HEK293T (cell line): ENCODE measurements around the gene MPV17L2.
"Not testable (repeated sequence)": the region's sequence is repeated elsewhere in the genome, so short reads cannot be mapped to it uniquely, and the experiment has no call there.

Experiments
- CTCF ChIA-PET: fragments of 350-600 bp; formaldehyde crosslinking; extraction: SDS; loops from one replicate; lab custom pipeline; 2021; ENCODE audit warnings: antibody characterized with exemption, inconsistent platforms; lab: Yijun Ruan, JAX
- POLR2A ChIA-PET: fragments of 350-600 bp; formaldehyde crosslinking; extraction: SDS; loops from one replicate; lab custom pipeline; 2020; ENCODE audit warnings: antibody characterized with exemption, inconsistent platforms; lab: Yijun Ruan, JAX
- DNase-seq: peaks from one replicate; pipeline ENCODE4 v3.0.0; 2012; ENCODE audit warnings: mixed read lengths; ENCODE audit errors: extremely low spot score
- ARNT ChIP-seq: fragments of 450-650 bp; IDR thresholded peaks from 2 replicates; pipeline ENCODE4 v1.6.1; 2017; ENCODE audit warnings: mild to moderate bottlenecking
- BHLHE40 ChIP-seq: fragments of 450-650 bp; IDR thresholded peaks from 2 replicates; pipeline ENCODE4 v1.6.1; 2016; ENCODE audit warnings: mild to moderate bottlenecking, moderate library complexity, borderline replicate concordance
- CTBP1 ChIP-seq: fragments of 450-650 bp; IDR thresholded peaks from 2 replicates; pipeline ENCODE4 v1.6.1; 2016; ENCODE audit warnings: borderline replicate concordance
- ELF4 ChIP-seq: fragments of 450-650 bp; IDR thresholded peaks from 2 replicates; pipeline ENCODE4 v1.6.1; 2017; ENCODE audit warnings: antibody characterized with exemption
- FOXA1 ChIP-seq: fragments of 450-650 bp; IDR thresholded peaks from 2 replicates; pipeline ENCODE4 v1.6.1; 2016; ENCODE audit warnings: mild to moderate bottlenecking
- FOXK2 ChIP-seq: fragments of 450-650 bp; IDR thresholded peaks from 2 replicates; pipeline ENCODE4 v1.6.1; 2016; ENCODE audit warnings: mild to moderate bottlenecking
- FOXM1 ChIP-seq: fragments of 450-650 bp; IDR thresholded peaks from 2 replicates; pipeline ENCODE4 v1.6.1; 2017; ENCODE audit warnings: mild to moderate bottlenecking, borderline replicate concordance
- HDGF ChIP-seq: fragments of 450-650 bp; IDR thresholded peaks from 2 replicates; pipeline ENCODE4 v1.6.1; 2017; ENCODE audit warnings: antibody characterized with exemption, borderline replicate concordance
- L3MBTL2 ChIP-seq: fragments of 450-650 bp; conservative IDR thresholded peaks from 2 replicates; pipeline ENCODE4 v1.6.1; 2016; ENCODE audit warnings: mild to moderate bottlenecking
- LEF1 ChIP-seq: fragments of 450-650 bp; IDR thresholded peaks from 2 replicates; pipeline ENCODE4 v1.6.1; 2017; ENCODE audit warnings: mild to moderate bottlenecking, borderline replicate concordance
- NFRKB ChIP-seq: fragments of 450-650 bp; IDR thresholded peaks from 2 replicates; pipeline ENCODE4 v1.6.1; 2016; ENCODE audit warnings: mild to moderate bottlenecking, moderate library complexity
- PKNOX1 ChIP-seq: fragments of 450-650 bp; IDR thresholded peaks from 2 replicates; pipeline ENCODE4 v1.6.1; 2016
- SP1 ChIP-seq: fragments of 450-650 bp; IDR thresholded peaks from 2 replicates; pipeline ENCODE4 v1.6.1; 2017
- SUZ12 ChIP-seq: fragments of 450-650 bp; IDR thresholded peaks from 2 replicates; pipeline ENCODE4 v1.6.1; 2016; ENCODE audit warnings: mild to moderate bottlenecking
- TARDBP ChIP-seq: fragments of 450-650 bp; IDR thresholded peaks from 2 replicates; pipeline ENCODE4 v1.6.1; 2016
- ZNF384 ChIP-seq: fragments of 450-650 bp; IDR thresholded peaks from 2 replicates; pipeline ENCODE4 v1.6.1; 2016

MPV17L2 gene

GRCh38 chr19:18158467-18158866 lies 34.6 kb upstream of the MPV17L2 start:
- TF ChIP-seq ZNF384, result peak; percentile 13; the same call in 1 of the 2 replicates
- no peak for TF ChIP-seq ELF4
- ChIA-PET CTCF (interaction anchor here (0.6 to 1.8 kb wide), 3 partner anchors 34 to 361 kb away, joined by 3 to 10 read pairs (median 3); no protein-coding TSS in a partner anchor), POLR2A (interaction anchor here (1.3 kb wide), 1 partner anchor 49 kb away, joined by 3 read pairs; no protein-coding TSS in a partner anchor)
- no peak for DNase-seq

GRCh38 chr19:18159059-18159616 lies 33.9 kb upstream of the MPV17L2 start:
- CTCF ChIA-PET, result interaction anchor here (0.7 to 1.8 kb wide), 2 partner anchors 46 to 152 kb away, joined by 5 to 10 read pairs; no protein-coding TSS in a partner anchor
- DNase-seq, POLR2A ChIA-PET: not testable (repeated sequence)

- ChIA-PET POLR2A (interaction anchor here (0.9 to 1.3 kb wide), 3 partner anchors 56 to 161 kb away, joined by 3 read pairs; partner anchors contain the start of gene JUND), CTCF (interaction anchor here (2.0 kb wide), 1 partner anchor 46 kb away, joined by 4 read pairs; no protein-coding TSS in a partner anchor)
- no peak for TF ChIP-seq LEF1
- TF ChIP-seq BHLHE40, result no peak
- no peak for TF ChIP-seq FOXK2
- no peak for TF ChIP-seq SUZ12
- TF ChIP-seq ARNT, result no peak
- TF ChIP-seq L3MBTL2, result no peak
- TF ChIP-seq FOXA1, result no peak
- no peak for TF ChIP-seq PKNOX1
Observed at GRCh38 chr19:18159810-18160209, 33.2 kb upstream of the MPV17L2 start.

GRCh38 chr19:18160493-18160970 lies 32.5 kb upstream of the MPV17L2 start:
- DNase-seq, result no peak
- ChIA-PET POLR2A (interaction anchor here (0.8 to 1.4 kb wide), 5 partner anchors 9 to 160 kb away, joined by 3 to 4 read pairs (median 3); partner anchors contain the start of gene JUND), CTCF (interaction anchor here (2.0 kb wide), 1 partner anchor 47 kb away, joined by 4 read pairs; no protein-coding TSS in a partner anchor)
- no peak for TF ChIP-seq ARNT
- no peak for TF ChIP-seq HDGF
- no peak for TF ChIP-seq FOXM1
- TF ChIP-seq NFRKB, result no peak
- TF ChIP-seq FOXK2, result no peak
- no peak for TF ChIP-seq SUZ12
- TF ChIP-seq LEF1, result no peak
- TF ChIP-seq SP1, result no peak
- no peak for TF ChIP-seq BHLHE40

More at GRCh38 chr19:18159810-18160209, 33.2 kb upstream of the MPV17L2 start:
- no peak for DNase-seq

- POLR2A ChIA-PET, result interaction anchor here (0.8 to 1.4 kb wide), 5 partner anchors 10 to 159 kb away, joined by 3 to 4 read pairs (median 3); partner anchors contain the start of gene JUND
- TF ChIP-seq FOXA1 (no peak), ELF4 (no peak), HDGF (no peak), ZNF384 (no peak), FOXM1 (no peak), SP1 (no peak), TARDBP (no peak), SUZ12 (no peak), ARNT (no peak), FOXK2 (no peak), NFRKB (no peak), BHLHE40 (no peak), L3MBTL2 (no peak), LEF1 (no peak), CTBP1 (no peak), PKNOX1 (no peak)
- DNase-seq, result peak; percentile 89
- CTCF ChIA-PET, result interaction anchor here (0.7 to 2.0 kb wide), 3 partner anchors 9 to 48 kb away, joined by 3 to 4 read pairs (median 4); no protein-coding TSS in a partner anchor
Observed at GRCh38 chr19:18160971-18161635, 31.9 kb upstream of the MPV17L2 start.

GRCh38 chr19:18161636-18162002 lies 31.4 kb upstream of the MPV17L2 start:
- no peak for TF ChIP-seq PKNOX1
- TF ChIP-seq LEF1, result no peak
- no peak for TF ChIP-seq ARNT
- DNase-seq, result no peak
- ChIA-PET CTCF (interaction anchor here (0.7 to 2.0 kb wide), 3 partner anchors 10 to 48 kb away, joined by 3 to 4 read pairs (median 4); no protein-coding TSS in a partner anchor), POLR2A (interaction anchor here (1.4 kb wide), 1 partner anchor 10 kb away, joined by 4 read pairs; no protein-coding TSS in a partner anchor)

- TF ChIP-seq ELF4, result no peak
- TF ChIP-seq SUZ12, result no peak
- TF ChIP-seq ARNT, result no peak
- no peak for TF ChIP-seq NFRKB
- no peak for TF ChIP-seq FOXA1
- TF ChIP-seq CTBP1, result no peak
- no peak for TF ChIP-seq HDGF
- TF ChIP-seq FOXK2, result no peak
- no peak for TF ChIP-seq TARDBP
- no peak for TF ChIP-seq L3MBTL2
- no peak for TF ChIP-seq BHLHE40
- CTCF ChIA-PET, result no interaction called here
- no peak for DNase-seq
- POLR2A ChIA-PET, result no interaction called here
Observed at GRCh38 chr19:18164072-18164471, 28.9 kb upstream of the MPV17L2 start.
